HG03558 (cell line): Measurements from ENCODE around the gene TGFA.

Source experiments
- ATAC-seq: cut with Tn5 transposase; IDR thresholded peaks from one replicate; pipeline ENCODE4 v1.9.1; 2021; ENCODE audit warnings: moderate number of reproducible peaks; ENCODE audit not compliant: unreplicated experiment; ENCODE audit errors: extremely low read depth

Gene TGFA

GRCh38 chr2:70527447-70528080 lies 26.1 kb downstream of the TGFA start:
- no peak for ATAC-seq

GRCh38 chr2:70526126-70526525 lies 27.5 kb downstream of the TGFA start:
- ATAC-seq: no peak

GRCh38 chr2:70525032-70525431 lies 28.6 kb downstream of the TGFA start:
- ATAC-seq: no peak

- no peak for ATAC-seq
Observed at GRCh38 chr2:70523996-70524965, 29.3 kb downstream of the TGFA start.

DNA sequence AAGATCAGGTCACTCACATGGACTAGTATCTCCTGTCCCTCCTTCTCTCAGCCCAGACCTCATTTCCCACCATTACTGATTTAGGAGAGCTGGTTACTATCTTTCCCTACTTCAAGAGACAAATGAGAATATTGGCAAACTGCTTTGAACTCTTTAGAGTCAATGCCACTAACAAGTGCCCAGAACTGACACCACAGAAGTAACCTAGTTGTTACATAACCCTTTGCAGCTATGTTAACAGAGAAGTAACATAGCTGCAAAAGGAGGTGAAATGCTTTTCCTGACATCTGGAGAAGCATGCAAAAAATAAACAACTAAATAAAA lies 30.0 kb downstream of the TGFA start:
- ATAC-seq: no peak

- ATAC-seq: no peak
Observed at GRCh38 chr2:70522627-70523026, 31.0 kb downstream of the TGFA start.

DNA sequence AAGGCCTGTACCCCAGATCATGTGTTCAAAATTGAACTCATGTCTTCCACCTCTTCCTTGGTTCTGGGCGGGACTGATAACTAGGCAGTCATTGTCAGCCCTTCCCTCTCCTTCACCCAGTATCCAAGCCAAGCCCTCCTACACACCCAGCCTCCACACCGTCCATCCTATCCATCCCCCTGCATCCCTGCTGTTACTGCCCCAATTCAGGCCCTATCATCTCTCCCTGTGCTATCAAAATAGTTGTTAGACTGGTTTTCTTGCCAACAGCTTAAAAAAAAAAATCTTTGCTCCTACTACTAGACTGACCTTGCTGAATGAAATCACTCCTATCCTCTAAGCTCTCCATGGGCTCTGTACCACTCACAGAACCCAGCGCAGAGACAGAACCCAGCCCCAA lies 32.8 kb downstream of the TGFA start:
- no peak for ATAC-seq

DNA sequence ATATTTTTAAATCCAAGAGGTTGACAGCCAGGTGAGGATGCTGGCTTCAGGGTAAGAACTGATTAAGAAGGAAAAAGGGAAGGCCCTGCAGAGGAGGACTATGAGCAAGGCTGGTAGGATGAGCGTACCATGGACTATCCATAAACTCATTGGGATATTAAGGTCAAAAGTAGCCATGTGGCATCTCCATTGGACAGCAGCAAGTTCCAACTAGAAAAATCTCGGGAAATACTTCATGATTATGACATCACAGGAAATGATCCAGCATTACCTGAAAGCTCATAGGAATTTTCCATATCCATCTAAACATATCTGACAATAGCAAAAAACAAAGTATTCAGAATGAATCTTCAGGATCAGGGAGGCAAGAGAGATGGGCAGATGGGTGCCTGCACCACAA lies 34.2 kb downstream of the TGFA start:
- no peak for ATAC-seq

- ATAC-seq: no peak
Observed at GRCh38 chr2:70518557-70518956, 35.1 kb downstream of the TGFA start.

DNA sequence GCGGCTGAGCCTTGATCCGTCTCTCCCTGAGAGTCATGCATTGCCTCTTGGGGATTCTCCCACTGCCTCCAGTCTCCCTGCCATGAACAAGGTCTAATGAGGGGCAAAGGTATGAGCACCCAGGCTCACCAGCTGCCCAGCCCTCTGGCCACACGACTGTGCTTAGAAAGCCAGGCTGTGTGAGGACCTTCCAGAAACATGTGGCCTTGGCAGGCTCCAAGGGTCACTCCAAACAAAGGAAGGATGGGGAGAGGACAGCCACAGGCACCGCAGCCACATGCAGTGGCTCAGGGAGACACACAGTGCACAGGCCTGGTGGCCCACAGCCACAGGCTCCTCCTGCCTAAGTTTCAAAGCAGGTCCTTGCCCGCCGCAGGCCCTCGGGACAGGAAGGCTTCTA lies 35.8 kb downstream of the TGFA start:
- ATAC-seq: no peak

GRCh38 chr2:70516596-70516995 lies 37.0 kb downstream of the TGFA start:
- ATAC-seq: peak; percentile 94

DNA sequence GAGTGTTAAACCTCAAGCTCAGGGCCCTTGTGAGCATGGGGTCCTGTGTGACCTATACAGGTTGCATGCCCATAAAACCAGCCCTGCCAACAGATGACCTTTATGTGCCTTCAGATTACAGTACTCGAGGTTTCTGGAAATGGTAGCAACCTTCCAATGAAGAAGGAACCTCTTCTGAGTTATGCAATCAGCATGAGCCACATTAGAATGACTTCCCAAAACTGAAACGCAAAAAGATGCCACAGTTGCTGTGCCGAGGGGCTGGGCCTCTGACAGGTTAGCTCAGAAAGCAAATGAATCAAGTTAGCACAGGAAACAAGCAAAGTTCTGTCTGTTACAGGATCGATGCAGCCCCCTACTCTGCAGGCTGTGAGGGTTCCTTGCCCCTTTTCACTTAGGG lies 37.7 kb downstream of the TGFA start:
- no peak for ATAC-seq

DNA sequence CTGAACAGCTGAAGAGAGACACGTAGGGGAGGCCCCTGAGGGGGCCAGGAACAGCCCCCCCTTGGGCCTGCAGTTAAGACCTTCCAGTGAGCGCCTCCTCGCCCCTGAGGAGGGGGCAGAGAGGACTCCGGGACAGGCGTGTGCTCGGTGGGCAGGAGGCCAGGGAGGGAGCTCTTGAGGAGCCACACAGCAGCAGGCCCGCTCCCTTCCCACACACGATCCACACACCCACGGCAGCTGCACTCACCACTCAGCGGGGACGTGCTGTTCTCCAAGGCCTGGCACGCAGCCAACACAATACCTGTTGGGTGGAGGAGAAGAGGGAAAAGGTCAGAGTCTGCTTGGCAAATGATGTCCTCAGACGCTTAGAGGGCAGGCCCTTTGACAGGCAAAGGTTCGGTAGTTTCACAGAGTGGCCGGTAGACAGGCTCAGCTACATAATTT lies 39.0 kb downstream of the TGFA start:
- no peak for ATAC-seq

DNA sequence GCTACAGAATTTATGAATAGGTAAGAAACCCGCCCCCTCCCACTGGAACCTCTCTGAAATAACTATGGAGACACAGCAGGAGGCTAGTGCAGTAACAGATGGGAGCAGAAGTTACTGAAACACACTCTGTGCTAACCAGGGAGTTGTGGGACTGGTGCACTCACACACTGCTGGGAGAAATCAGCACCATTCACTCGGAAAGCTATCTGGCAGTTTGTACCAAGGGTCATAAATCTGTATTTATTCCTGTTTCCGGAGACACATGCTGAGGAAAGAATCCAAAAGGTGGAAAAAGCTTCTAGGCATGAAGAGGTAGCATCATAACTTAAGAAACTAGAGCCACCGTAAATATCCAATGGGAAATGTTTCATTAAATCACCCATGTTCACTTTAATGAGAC lies 39.9 kb downstream of the TGFA start:
- ATAC-seq: no peak

DNA sequence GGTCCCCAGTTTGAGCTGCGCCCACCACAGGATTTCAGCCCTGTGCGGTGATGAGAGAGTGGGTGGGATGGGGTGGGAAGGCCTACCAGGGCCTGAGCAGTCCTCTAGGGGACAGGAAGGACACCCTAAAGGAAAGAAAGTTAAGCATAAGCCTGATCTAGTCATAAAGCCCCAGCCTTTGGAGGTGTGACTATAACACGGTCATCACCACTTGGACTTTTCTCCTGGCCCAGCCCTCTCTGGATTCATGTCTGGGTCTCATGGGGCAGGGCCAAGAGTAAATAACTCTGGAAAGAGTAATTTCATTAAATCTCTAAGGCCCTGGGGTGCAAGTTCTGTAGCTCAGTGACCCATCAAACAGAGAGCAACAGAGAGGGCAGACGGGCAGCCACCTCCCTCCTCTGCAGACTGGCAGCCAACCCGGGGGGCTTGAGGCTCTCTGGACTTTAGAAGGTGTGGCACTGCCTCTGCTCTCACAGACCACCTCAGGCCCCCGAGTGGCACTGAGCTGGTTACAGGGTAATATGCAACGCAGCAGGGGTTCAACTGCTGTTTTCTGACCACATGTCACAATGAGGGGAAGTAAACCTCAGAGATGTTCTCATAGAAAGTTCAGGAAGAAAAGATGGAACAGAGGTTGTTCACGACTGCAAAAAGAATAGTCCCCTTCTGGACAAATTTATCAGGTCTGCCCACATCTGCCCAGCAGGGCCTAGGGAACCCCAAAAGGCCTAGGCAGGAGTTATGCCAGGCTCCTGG lies 41.5 kb downstream of the TGFA start:
- ATAC-seq: no peak

- ATAC-seq: no peak
Observed at GRCh38 chr2:70510313-70510712, 43.3 kb downstream of the TGFA start.

DNA sequence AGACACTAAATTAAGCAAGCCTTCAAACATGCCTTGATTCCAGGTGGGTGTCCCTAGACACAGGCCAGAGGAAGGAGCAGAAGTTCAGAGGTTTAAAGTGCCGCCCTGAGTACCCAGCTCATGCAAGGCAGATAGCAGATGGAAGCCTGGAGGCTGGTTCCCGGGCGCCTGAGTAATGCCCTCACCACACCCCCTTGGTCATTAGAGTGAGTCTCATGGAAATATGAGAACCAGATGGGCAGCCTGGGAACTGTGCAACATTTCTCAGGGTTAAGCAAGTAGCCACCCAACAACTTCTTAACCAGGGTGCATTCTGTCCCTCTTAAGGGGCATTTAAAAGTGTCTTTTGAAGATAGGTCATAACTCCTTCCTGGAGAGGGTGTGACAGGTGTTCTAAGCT lies 44.1 kb downstream of the TGFA start:
- ATAC-seq: no peak

DNA sequence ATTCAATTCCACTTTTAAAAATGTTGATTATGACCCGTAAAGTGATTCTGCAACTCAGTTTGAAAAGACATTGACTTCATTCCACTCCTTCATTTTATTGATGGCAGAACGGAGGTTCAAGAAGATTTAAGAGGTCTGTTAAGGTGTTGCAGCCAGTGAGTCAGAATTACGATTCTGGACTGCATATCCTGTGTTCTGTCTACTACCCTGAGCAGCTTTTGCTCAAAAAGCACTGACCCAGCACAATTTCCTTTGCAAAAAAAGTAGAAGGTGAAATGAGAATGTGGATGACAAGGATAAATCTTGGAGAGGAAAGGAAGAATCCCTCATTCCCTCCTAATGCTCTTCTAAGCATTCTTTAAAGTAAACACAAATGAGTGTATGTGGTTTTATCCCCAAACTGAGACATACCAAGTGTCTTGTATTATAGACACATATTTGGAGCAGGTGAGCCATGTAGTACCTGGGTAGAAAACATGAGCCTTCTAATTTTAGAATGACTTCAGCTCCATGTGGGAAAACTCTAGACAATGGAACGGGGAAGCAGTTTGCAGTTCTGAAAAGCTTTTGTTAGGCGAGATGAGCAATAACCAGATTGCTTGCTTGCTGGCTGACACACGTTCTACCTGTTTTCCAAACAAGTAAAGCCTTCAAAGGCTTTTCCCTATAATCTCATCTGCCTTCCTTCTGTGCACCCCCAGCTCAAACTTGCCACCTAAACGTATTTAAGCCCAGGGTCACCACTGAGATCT lies 44.7 kb downstream of the TGFA start:
- no peak for ATAC-seq

- ATAC-seq: no peak
Observed at GRCh38 chr2:70505613-70506391, 47.8 kb downstream of the TGFA start.

DNA sequence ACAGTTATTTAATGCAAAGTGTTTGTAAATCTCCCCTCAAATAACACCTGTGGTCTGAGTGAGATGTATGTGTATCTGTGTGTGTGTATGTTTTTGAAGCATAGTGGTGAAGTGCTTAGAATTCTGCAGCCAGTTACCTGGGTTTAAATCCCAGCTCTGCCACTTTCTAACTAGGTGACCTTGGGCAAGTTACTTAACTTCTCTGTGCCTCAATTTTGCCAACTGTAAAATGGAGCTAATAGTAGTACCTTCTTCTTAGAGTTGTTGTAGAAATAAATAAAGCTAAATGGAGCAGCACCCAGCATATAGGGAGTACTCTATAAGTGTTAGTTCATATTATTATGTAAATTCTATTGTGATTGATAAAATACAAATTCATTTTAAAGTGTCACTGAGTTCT lies 48.9 kb downstream of the TGFA start:
- ATAC-seq: no peak
